HEK293 (cell line): Measurements from ENCODE around the gene PPP4C.

Experiments
- ATF2 ChIP-seq: fragments of 450-650 bp; formaldehyde crosslinking; IDR thresholded peaks from 2 replicates; pipeline ENCODE4 v1.5.1; 2016; ENCODE audit warnings: missing biosample characterization, missing genetic modification characterization, low read depth
- CTCF ChIP-seq: fragments of 450-650 bp; formaldehyde crosslinking; IDR thresholded peaks from 2 replicates; pipeline ENCODE4 v1.5.1; 2016; ENCODE audit warnings: missing biosample characterization, missing genetic modification characterization
- GLI4 ChIP-seq: fragments of 450-650 bp; formaldehyde crosslinking; IDR thresholded peaks from 2 replicates; pipeline ENCODE4 v1.5.1; 2016; ENCODE audit warnings: missing biosample characterization, missing genetic modification characterization
- PRDM6 ChIP-seq: fragments of 450-650 bp; formaldehyde crosslinking; IDR thresholded peaks from 2 replicates; pipeline ENCODE4 v1.5.1; 2017; ENCODE audit warnings: missing biosample characterization, missing genetic modification characterization
- REST ChIP-seq: fragments of 450-650 bp; formaldehyde crosslinking; IDR thresholded peaks from 2 replicates; pipeline ENCODE4 v1.5.1; 2016; ENCODE audit warnings: missing biosample characterization, missing genetic modification characterization
- SP2 ChIP-seq: fragments of 450-650 bp; formaldehyde crosslinking; IDR thresholded peaks from 2 replicates; pipeline ENCODE4 v1.5.1; 2016; ENCODE audit warnings: missing biosample characterization, missing genetic modification characterization
- ZBTB11 ChIP-seq: fragments of 450-650 bp; formaldehyde crosslinking; conservative IDR thresholded peaks from 2 replicates; pipeline ENCODE4 v1.5.1; 2016; ENCODE audit warnings: low read depth, missing biosample characterization, missing genetic modification characterization
- ZBTB6 ChIP-seq: fragments of 450-650 bp; formaldehyde crosslinking; IDR thresholded peaks from 2 replicates; pipeline ENCODE4 v1.5.1; 2017; ENCODE audit warnings: missing biosample characterization, missing genetic modification characterization
- ZNF174 ChIP-seq: fragments of 450-650 bp; formaldehyde crosslinking; IDR thresholded peaks from 2 replicates; pipeline ENCODE4 v1.5.0; 2017; ENCODE audit warnings: missing biosample characterization, mild to moderate bottlenecking, missing genetic modification characterization
- ZNF214 ChIP-seq: fragments of 450-650 bp; formaldehyde crosslinking; IDR thresholded peaks from 2 replicates; pipeline ENCODE4 v1.5.1; 2017; ENCODE audit warnings: missing biosample characterization, mild to moderate bottlenecking, missing genetic modification characterization, borderline replicate concordance
- ZNF426 ChIP-seq: fragments of 450-650 bp; formaldehyde crosslinking; IDR thresholded peaks from 2 replicates; pipeline ENCODE4 v1.5.1; 2017; ENCODE audit warnings: missing biosample characterization, missing genetic modification characterization, mild to moderate bottlenecking, inconsistent platforms, moderate library complexity
- ZNF473 ChIP-seq: fragments of 450-650 bp; formaldehyde crosslinking; IDR thresholded peaks from 2 replicates; pipeline ENCODE4 v1.5.1; 2017; ENCODE audit warnings: missing biosample characterization, missing genetic modification characterization

- no peak for TF ChIP-seq CTCF
- TF ChIP-seq ZBTB11 (tag by site-specific recombination) = no peak
- TF ChIP-seq ATF2 = no peak
- TF ChIP-seq PRDM6 (tag by site-specific recombination) = no peak
- TF ChIP-seq ZBTB6 = no peak
- TF ChIP-seq ZNF426 (tag by site-specific recombination) = no peak
- TF ChIP-seq GLI4 (tag by site-specific recombination) = no peak
- TF ChIP-seq ZNF473 (tag by site-specific recombination) = no peak
- no peak for TF ChIP-seq REST (tag by site-specific recombination)
- TF ChIP-seq SP2 (tag by site-specific recombination) = no peak
- no peak for TF ChIP-seq ZNF214 (tag by site-specific recombination)
- no peak for TF ChIP-seq ZNF174 (tag by site-specific recombination)
Observed at GRCh38 chr16:30031477-30031918, 44.3 kb upstream of the PPP4C start.
